HG02642 (cell line): ENCODE data around the gene BCAR1.
"Not testable (repeated sequence)": the region's sequence is repeated elsewhere in the genome, so short reads cannot be mapped to it uniquely, and the experiment has no call there.

Experiments
- ATAC-seq: cut with Tn5 transposase; IDR thresholded peaks from one replicate; pipeline ENCODE4 v1.9.1; 2021; ENCODE audit warnings: mild to moderate bottlenecking; ENCODE audit not compliant: unreplicated experiment, poor library complexity

BCAR1 gene

DNA sequence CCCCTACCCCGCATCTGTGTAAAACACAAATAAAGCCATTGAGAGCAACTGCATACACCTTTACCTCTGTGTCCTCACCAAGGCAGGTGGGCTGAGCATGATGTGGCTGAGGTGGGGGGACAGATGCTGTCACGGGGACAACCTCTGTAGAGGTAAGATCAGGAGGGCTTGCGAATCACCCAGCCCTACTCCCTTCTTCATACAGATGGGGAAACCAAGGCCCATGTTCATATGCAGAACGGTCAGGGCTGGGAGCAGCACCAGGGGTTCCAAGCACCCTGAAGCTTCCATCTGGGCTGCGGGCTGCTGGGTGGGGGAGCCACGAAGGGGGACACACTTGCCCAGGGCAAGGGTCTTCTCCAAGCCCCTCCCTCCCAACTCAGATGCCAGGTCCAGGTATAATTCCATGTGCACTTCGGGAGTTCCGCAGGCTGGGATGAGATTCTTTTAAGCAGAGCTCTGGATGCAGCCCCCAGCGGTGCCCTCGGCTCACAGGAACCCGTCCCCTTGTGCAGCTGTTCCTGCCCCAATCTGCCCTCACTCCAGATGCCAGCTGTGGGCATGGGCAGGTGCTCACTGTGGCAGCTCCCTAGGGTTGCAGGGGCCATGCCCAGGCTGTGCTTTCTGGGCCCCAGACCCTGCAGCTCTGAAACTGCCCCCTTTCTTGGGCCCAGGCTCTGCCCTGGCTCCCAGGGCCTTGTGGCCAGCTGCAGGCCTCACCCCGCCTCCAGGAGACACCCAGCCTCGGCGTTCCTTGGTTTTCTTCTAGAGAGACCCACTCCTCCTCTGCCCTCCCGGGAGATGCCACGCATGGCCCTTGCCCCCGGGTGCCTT lies 23.1 kb downstream of the BCAR1 start:
- no peak for ATAC-seq

DNA sequence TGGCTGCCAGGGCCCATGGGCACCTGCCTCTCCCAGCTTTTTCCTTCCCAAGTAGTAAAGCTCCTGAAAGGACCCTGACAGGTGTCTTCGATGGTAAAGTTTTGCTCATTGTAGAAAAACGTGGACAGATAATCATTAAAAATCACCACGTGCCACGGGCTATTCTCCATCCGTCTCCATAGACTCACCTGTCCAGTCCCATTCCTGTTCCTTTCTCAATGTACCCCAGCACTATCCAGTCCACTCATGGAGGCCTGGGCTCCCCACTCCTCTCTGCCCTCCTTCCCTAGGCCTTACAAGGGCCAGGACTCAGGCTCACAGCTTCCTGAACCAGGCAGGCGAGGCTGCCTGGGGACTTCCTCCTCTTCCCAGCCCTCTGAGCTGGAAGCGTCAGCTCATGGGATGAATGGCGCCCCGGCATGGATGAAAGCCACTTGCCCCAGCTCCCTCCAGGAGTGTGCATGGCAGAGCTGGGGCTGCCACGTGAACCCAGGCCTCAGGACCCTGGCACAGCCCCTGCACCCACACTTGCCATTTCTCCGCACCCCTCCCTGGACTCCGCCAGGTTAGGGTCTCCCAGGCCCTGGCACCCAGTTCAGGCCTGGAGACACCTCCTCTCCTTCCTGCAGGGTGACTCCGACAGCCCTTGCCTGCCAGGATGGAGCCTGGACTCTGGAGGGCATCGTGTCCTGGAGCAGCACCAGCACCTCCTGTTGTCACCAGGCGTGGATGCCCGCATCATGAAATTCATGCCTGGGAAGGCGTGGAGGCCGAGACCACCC lies 23.9 kb downstream of the BCAR1 start:
- no peak for ATAC-seq

DNA sequence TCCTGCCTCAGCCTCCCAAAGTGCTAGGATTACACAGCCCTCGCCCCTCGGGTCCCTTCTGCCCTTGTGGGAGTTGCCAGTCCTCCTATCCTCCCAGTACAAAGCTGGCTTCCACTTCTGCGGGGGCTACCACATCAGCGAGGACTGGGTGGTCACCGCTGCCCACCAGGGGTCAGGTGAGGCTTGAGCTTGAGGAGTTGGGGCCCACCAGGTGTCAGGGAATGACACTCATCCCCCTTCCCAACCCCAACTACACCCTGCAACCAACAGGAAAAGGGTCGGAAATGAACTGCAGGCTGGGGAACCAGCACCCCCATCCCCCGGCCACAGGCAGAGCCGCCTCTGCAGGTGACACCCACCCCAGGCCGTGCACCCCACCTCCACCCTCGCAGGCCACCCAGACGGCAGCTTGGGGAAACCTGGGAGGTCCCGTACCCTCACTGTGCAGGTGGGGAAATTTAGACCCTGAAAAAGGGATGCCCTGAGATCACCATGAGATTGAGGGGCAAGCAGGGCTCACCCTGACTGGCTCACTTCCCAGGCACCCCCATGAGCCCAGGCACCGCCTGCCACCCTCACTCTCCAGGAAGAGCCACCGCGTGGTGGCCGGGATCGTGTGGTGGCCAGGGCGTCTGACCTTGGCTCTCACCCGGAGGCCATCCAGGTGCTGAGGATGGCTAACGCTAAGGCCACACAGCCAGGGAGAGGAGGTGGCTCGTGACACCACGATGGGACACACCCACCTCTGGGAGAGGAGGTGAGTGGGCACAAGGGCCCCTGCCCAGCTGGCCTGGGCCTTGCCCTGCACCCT lies 24.7 kb downstream of the BCAR1 start:
- ATAC-seq = no peak

DNA sequence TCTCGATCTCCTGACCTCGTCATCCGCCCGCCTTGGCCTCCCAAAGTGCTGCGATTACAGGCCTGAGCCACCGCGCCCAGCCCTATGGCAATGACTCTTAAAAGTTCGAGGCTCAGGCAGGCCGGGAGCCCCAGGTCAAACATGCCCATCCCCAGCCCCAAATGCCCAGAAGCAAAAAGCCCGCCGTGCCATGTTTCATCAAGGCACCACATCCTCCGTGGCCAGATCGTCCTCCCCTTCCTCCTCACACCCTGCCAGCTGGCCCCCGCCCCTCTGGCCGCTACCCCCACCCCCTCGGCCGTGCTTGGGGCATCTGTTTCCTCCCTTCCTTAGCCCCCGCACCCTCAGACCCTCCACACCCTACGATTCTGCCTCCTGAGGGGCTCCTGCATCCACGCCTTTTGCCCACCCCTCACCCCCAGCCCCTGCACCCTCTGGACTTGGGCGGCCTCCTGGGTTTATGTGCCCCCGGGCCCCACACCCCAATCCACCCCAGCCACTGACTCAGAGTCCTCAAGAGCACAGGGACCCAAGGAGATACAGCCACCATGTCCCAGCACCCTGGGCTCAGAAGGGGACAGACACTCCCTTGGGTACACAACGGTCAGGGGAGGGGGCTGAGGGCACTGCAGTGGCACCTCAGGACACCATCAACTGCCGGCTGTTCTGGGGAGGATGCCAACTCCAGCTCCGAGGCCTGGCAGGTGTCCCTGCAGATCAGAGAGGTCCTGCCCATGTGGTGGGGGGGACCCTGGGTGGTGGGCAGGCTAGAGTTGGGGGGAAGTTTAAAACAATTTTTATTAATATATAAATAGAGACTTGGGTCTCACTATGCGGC lies 25.5 kb downstream of the BCAR1 start:
- no peak for ATAC-seq

- no peak for ATAC-seq
Measured at GRCh38 chr16:75225092-75225491, 26.3 kb downstream of the BCAR1 start.

DNA sequence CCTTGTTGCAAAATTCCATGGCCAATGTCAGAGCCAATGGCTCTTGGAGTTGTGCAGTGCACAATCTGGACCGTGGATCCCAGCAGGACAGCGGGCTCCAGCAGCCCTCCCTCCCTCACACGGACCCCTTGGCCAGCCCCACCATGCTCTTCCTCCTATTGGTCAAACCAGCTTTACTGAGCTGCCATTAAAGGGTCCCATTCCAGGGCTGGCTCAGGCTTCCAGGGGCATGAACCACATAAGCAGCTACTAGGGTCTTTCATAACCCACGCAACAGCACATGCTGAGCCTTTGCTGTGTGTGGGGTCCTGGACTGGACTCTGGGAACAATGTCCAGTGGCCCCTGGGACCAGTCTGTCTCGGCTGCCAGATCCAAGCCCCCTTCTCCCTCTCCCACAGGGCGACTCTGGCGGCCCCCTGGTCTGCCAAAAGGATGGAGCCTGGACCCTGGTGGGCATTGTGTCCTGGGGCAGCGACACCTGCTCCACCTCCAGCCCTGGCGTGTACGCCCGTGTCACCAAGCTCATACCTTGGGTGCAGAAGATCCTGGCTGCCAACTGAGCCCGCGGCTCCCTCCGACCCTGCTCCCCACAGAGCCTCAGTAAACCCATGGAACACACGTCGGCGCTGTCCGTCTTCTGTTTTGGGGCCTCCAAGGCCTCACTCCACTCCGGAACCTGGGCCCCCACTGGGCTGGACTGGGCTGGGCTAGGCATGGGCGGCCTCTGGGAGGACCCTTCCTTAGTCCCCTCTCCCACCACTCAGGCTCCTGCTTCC lies 26.9 kb downstream of the BCAR1 start:
- ATAC-seq = no peak

GRCh38 chr16:75223129-75223528 lies 28.3 kb downstream of the BCAR1 start:
- ATAC-seq = not testable (repeated sequence)

GRCh38 chr16:75222271-75222783 lies 29.1 kb downstream of the BCAR1 start:
- ATAC-seq = no peak

- ATAC-seq = peak; percentile 36
Measured at GRCh38 chr16:75219838-75220237, 31.6 kb downstream of the BCAR1 start.

DNA sequence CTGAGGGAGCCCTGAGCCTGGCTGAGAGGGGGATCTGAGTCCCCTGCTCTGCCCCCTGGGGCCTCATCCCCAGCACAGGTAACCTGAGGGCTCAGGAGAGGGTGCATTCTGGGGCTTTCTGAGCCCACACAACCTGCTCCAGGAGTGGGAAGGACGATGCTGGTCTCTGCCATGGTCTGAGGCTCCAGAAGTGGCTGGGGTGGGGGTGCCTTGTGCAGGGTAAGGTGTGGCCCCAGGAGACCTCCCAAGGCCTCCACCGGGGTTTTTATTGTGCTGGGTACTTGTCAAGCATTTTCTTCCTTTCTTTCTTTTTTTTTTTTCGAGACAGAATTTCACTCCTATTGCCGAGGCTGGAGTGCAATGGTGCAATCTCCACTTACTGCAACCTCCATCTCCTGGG lies 32.3 kb downstream of the BCAR1 start:
- ATAC-seq = no peak

- peak; percentile 79 for ATAC-seq
Measured at GRCh38 chr16:75218256-75219076, 33.0 kb downstream of the BCAR1 start, which contains the start of gene CTRB1. Gene CTRB1 (plus strand): TSS chr16:75218988. CDS start chr16:75219008, 20 bp downstream.

- no peak for ATAC-seq
Measured at GRCh38 chr16:75217389-75217851, 34.0 kb downstream of the BCAR1 start.

DNA sequence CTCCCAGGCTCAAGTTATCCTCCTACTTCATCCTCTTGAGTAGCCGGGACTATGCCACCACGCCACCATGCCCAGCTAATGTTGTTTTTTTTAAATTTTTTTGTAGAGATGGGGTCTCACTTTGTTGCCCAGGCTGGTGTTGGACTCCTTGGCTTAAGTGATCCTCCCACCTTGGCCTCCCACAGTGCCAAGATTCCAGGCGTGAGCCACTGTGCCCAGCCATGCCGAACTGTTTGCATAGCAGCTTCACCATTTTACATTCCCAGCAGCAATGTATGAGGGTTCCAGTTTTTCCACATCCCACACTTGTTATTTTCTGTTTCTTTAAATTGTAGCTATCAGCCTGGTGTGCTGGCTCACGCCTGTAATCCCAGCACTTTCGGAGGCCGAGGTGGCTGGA lies 34.8 kb downstream of the BCAR1 start:
- no peak for ATAC-seq

- no peak for ATAC-seq
Measured at GRCh38 chr16:75216127-75216526, 35.3 kb downstream of the BCAR1 start.

GRCh38 chr16:75211286-75211685 lies 40.1 kb downstream of the BCAR1 start:
- ATAC-seq = not testable (repeated sequence)

DNA sequence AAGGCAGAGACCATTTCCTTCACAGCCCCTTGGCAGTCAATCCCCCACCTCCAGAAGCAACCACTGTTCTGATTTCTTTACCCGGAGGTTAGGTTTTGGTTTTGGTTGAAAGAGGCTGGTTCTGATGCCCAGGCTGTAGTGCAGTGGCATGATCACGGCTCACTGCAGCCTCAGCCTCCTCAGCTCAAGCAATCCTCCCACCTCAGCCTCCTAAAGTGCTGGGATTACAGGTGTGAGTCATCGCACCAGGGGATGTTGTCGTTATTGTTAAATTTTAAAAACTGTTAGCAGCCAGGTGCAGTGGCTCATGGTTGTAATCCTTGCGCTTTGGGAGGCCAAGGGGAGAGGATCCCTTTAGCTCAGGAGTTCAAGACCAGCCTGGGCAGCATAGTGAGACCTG lies 41.5 kb downstream of the BCAR1 start:
- no peak for ATAC-seq

GRCh38 chr16:75209514-75209913 lies 41.9 kb downstream of the BCAR1 start:
- not testable (repeated sequence) for ATAC-seq
